GM19043 (cell line): ENCODE data around the gene MAP3K21.

ENCODE experiments used
- ATAC-seq: cut with Tn5 transposase; IDR thresholded peaks from one replicate; pipeline ENCODE4 v1.9.1; 2021; ENCODE audit warnings: low read depth; ENCODE audit not compliant: unreplicated experiment

Gene MAP3K21

GRCh38 chr1:233323718-233324117, 3.8 kb upstream of the MAP3K21 start:
- no peak for ATAC-seq

- no peak for ATAC-seq
Observed at GRCh38 chr1:233326319-233326718, 1.2 kb upstream of the MAP3K21 start.

GRCh38 chr1:233326811-233327650, 493 bp upstream of the MAP3K21 start:
- ATAC-seq, result peak; percentile 91

GRCh38 chr1:233328142-233328921, 808 bp downstream of the MAP3K21 start:
- ATAC-seq, result peak; percentile 24

GRCh38 chr1:233331676-233332519, 4.4 kb downstream of the MAP3K21 start:
- no peak for ATAC-seq

GRCh38 chr1:233333086-233333485, 5.6 kb downstream of the MAP3K21 start:
- ATAC-seq, result no peak

GRCh38 chr1:233334092-233334491, 6.6 kb downstream of the MAP3K21 start:
- no peak for ATAC-seq

GRCh38 chr1:233336554-233337456, 9.3 kb downstream of the MAP3K21 start:
- ATAC-seq, result no peak

- no peak for ATAC-seq
Observed at GRCh38 chr1:233337505-233337904, 10.0 kb downstream of the MAP3K21 start.

GRCh38 chr1:233338102-233338501, 10.6 kb downstream of the MAP3K21 start:
- ATAC-seq, result no peak

- ATAC-seq, result no peak
Observed at GRCh38 chr1:233340031-233340555, 12.6 kb downstream of the MAP3K21 start.

- no peak for ATAC-seq
Observed at GRCh38 chr1:233340966-233341516, 13.5 kb downstream of the MAP3K21 start.

GRCh38 chr1:233342086-233342485, 14.6 kb downstream of the MAP3K21 start:
- no peak for ATAC-seq

- no peak for ATAC-seq
Observed at GRCh38 chr1:233343262-233343661, 15.7 kb downstream of the MAP3K21 start.

- no peak for ATAC-seq
Observed at GRCh38 chr1:233347338-233347737, 19.8 kb downstream of the MAP3K21 start.

- no peak for ATAC-seq
Observed at GRCh38 chr1:233349137-233349536, 21.6 kb downstream of the MAP3K21 start.

- no peak for ATAC-seq
Observed at GRCh38 chr1:233354983-233355382, 27.5 kb downstream of the MAP3K21 start.

GRCh38 chr1:233355841-233356704, 28.5 kb downstream of the MAP3K21 start:
- ATAC-seq, result no peak

GRCh38 chr1:233356705-233356987, 29.1 kb downstream of the MAP3K21 start:
- no peak for ATAC-seq
